ENCODE measurements around the gene PLA2G4C.

Gene PLA2G4C, protein sequence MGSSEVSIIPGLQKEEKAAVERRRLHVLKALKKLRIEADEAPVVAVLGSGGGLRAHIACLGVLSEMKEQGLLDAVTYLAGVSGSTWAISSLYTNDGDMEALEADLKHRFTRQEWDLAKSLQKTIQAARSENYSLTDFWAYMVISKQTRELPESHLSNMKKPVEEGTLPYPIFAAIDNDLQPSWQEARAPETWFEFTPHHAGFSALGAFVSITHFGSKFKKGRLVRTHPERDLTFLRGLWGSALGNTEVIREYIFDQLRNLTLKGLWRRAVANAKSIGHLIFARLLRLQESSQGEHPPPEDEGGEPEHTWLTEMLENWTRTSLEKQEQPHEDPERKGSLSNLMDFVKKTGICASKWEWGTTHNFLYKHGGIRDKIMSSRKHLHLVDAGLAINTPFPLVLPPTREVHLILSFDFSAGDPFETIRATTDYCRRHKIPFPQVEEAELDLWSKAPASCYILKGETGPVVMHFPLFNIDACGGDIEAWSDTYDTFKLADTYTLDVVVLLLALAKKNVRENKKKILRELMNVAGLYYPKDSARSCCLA

DNA sequence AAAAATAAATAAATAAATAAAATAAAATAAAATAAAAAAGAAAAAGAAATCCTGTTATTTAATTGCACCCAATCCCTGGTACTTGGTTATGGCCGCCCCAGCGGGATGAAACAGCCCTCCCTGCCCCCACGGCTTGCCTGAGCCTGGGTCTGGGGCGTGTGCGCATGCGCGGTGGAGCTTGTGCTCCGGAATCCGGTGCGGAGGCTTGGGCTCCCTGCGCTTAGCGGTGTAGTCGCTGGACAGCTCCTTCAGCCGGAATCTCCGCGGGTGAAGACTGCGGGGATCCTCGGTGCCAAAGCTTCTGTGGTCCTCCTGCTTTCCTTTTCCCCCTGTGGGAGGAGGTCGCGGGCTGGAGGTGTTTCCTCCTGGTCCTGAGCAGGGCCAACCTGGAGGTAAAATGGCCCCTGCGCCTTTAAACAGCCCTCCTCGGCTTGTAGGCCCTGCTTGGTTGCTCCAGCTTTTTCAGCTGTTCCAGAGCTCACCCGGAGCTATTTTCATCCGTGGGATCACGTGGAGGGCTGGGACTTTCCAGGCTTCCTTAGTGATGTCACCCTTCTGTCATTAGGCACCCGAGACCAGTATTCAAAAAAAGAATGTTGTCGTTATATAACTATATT is at the start of gene PLA2G4C:
Gene PLA2G4C (minus strand): TSS at position 468 of the 617 bp plus-strand sequence. CDS start 4,288 bp downstream, outside the sequence.
- Histone ChIP-seq H3K9me3 (ENCODE audit: low read length) (no peaks in the 10 kb centered on the region), H3K9me2 (ENCODE audit: low read depth, low read length) (no peaks in the 10 kb centered on the region), H2AFZ (ENCODE audit: low read length) (peak within 1 kb of the TSS; percentile 76; the same call in 1 of the 2 replicates), H3K79me2 (ENCODE audit: insufficient read depth, low read length) (no peaks in the 10 kb centered on the region), H4K20me1 (ENCODE audit: insufficient read depth, low read length) (no peaks in the 10 kb centered on the region), H3F3A (ENCODE audit: insufficient read depth, low read length) (no peaks in the 10 kb centered on the region), H3K27ac (ENCODE audit: low read depth, low read length, poor library complexity, severe bottlenecking) (peak within 1 kb of the TSS; percentile 36), H3K4me2 (ENCODE audit: low read length) (peak within 1 kb of the TSS; percentile 97), H3K4me1 (ENCODE audit: insufficient read depth, low read length, severe bottlenecking) (peaks cover 17% of the 10 kb centered on the region), H3K4me3 (ENCODE audit: low read depth, low read length, poor library complexity, severe bottlenecking) (peak within 1 kb of the TSS; percentile 74), H3K36me3 (ENCODE audit: insufficient read depth, low read length) (peaks cover 9% of the 10 kb centered on the region; the same call in 1 of the 2 replicates), H3K9ac (ENCODE audit: low read length) (peak within 1 kb of the TSS; percentile 82), H3K27me3 (ENCODE audit: insufficient read depth, low read length) (no peaks in the 10 kb centered on the region)
- TF ChIP-seq, protein P1, sequence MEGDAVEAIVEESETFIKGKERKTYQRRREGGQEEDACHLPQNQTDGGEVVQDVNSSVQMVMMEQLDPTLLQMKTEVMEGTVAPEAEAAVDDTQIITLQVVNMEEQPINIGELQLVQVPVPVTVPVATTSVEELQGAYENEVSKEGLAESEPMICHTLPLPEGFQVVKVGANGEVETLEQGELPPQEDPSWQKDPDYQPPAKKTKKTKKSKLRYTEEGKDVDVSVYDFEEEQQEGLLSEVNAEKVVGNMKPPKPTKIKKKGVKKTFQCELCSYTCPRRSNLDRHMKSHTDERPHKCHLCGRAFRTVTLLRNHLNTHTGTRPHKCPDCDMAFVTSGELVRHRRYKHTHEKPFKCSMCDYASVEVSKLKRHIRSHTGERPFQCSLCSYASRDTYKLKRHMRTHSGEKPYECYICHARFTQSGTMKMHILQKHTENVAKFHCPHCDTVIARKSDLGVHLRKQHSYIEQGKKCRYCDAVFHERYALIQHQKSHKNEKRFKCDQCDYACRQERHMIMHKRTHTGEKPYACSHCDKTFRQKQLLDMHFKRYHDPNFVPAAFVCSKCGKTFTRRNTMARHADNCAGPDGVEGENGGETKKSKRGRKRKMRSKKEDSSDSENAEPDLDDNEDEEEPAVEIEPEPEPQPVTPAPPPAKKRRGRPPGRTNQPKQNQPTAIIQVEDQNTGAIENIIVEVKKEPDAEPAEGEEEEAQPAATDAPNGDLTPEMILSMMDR (IDR thresholded peaks at IDR 0.05; ENCODE audit: low read length) = no peak
- no peak for TF ChIP-seq EZH2 (IDR thresholded peaks at IDR 0.05; ENCODE audit: borderline replicate concordance, low read length)

DNA sequence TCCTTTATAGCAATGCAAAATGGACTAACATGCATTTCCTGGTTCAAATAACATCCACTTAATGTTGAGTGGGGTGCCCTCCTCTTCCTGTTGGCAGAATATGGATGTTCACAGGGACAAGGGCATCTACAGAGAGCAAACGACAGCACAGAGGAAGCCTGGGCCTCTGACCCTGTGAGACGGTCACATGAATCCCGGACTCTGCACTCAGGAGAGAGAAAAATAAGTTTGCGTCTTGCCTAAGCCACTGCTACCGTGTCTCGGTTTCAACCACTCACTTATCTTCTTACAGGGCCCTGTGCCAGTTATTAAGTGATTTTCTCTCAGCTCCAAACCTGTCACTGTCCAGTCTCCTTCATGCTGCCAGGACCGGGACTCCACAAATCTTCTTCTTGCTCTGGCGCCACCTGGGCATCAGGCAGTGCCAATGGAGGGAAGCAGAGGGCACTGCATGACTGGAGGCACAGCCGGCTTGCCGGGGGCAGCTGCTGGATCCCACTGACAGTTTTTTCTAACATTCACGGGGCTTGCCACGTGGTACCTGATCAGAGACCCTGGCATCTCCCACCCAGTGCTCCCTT is 47.7 kb upstream of the PLA2G4C start:
- H2AFZ ChIP-seq (ENCODE audit: low read length) = no peak overlapping the region
- no peaks in the 10 kb centered on the region for H3K9me3 ChIP-seq (ENCODE audit: low read length)
- H3K4me3 ChIP-seq (ENCODE audit: low read depth, low read length, poor library complexity, severe bottlenecking) = no peak overlapping the region
- H3K9ac ChIP-seq (ENCODE audit: low read length) = no peak overlapping the region
- peaks cover 63% of the 10 kb centered on the region for H3K36me3 ChIP-seq (ENCODE audit: insufficient read depth, low read length)
- no peak overlapping the region for H3K27ac ChIP-seq (ENCODE audit: low read depth, low read length, poor library complexity, severe bottlenecking)
- no peaks in the 10 kb centered on the region for H3K79me2 ChIP-seq (ENCODE audit: insufficient read depth, low read length)
- H4K20me1 ChIP-seq (ENCODE audit: insufficient read depth, low read length) = no peaks in the 10 kb centered on the region
- no peaks in the 10 kb centered on the region for H3K27me3 ChIP-seq (ENCODE audit: insufficient read depth, low read length)
- no peak for TF ChIP-seq EZH2 (IDR thresholded peaks at IDR 0.05; ENCODE audit: borderline replicate concordance, low read length)
- TF ChIP-seq, protein P1 (IDR thresholded peaks at IDR 0.05; ENCODE audit: low read length) = no peak
- H3K4me1 ChIP-seq (ENCODE audit: insufficient read depth, low read length, severe bottlenecking) = no peaks in the 10 kb centered on the region
- H3K9me2 ChIP-seq (ENCODE audit: low read depth, low read length) = no peaks in the 10 kb centered on the region
- H3F3A ChIP-seq (ENCODE audit: insufficient read depth, low read length) = no peaks in the 10 kb centered on the region
- H3K4me2 ChIP-seq (ENCODE audit: low read length) = no peak overlapping the region

DNA sequence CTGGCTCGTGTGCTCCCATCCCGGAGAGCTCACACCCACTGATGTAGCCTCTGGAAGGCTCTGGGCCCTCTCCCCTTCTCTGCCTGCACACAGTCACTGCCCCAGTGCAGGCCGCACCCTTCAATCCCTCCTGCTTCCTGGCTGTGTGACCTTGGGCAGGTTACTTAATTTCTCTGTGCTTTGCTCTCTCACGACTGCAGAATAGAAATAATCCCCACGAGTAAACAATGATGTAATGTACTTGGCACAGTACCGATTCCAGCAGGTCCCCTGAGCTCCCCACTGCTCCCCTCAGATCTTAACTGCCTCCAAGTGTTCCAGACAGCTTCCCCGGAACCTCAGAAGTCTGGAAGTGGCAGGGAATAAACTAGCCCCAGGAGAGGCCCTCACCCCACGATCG is 43.4 kb upstream of the PLA2G4C start:
- no peak overlapping the region for H3K27ac ChIP-seq (ENCODE audit: low read depth, low read length, poor library complexity, severe bottlenecking)
- no peaks in the 10 kb centered on the region for H3K4me1 ChIP-seq (ENCODE audit: insufficient read depth, low read length, severe bottlenecking)
- no peaks in the 10 kb centered on the region for H3K79me2 ChIP-seq (ENCODE audit: insufficient read depth, low read length)
- no peaks in the 10 kb centered on the region for H3K27me3 ChIP-seq (ENCODE audit: insufficient read depth, low read length)
- no peaks in the 10 kb centered on the region for H3K9me3 ChIP-seq (ENCODE audit: low read length)
- H3K4me2 ChIP-seq (ENCODE audit: low read length) = no peak overlapping the region
- no peaks in the 10 kb centered on the region for H3K9me2 ChIP-seq (ENCODE audit: low read depth, low read length)
- H4K20me1 ChIP-seq (ENCODE audit: insufficient read depth, low read length) = no peaks in the 10 kb centered on the region
- no peak overlapping the region for H3K9ac ChIP-seq (ENCODE audit: low read length)
- TF ChIP-seq EZH2 (IDR thresholded peaks at IDR 0.05; ENCODE audit: borderline replicate concordance, low read length) = no peak
- TF ChIP-seq, protein P1 (IDR thresholded peaks at IDR 0.05; ENCODE audit: low read length) = no peak
- H3K36me3 ChIP-seq (ENCODE audit: insufficient read depth, low read length) = peaks cover 59% of the 10 kb centered on the region
- no peaks in the 10 kb centered on the region for H3F3A ChIP-seq (ENCODE audit: insufficient read depth, low read length)
- H2AFZ ChIP-seq (ENCODE audit: low read length) = no peak overlapping the region
- H3K4me3 ChIP-seq (ENCODE audit: low read depth, low read length, poor library complexity, severe bottlenecking) = no peak overlapping the region

All from OCI-LY1 (cell line).